ENCODE measurements around the gene RPE65. TPM values are rescaled to one million over a fixed set of nuclear protein-coding genes. Genes with fewer than 3 reads are reported as not detected.
"Not testable (repeated sequence)": the region's sequence is repeated elsewhere in the genome, so short reads cannot be mapped to it uniquely, and the experiment has no call there.

The RPE65 gene
- total and polyA plus RNA-seq, 7 donors, result not detected

GRCh38 chr1:68495532-68495931 lies 45.8 kb upstream of the RPE65 start:
- Histone ChIP-seq H3K4me3 (no peak overlapping the region), H3K27ac (no peak overlapping the region), H3K4me1 (peaks cover 5% of the 10 kb centered on the region), H3K36me3 (ENCODE audit: insufficient read depth in 1 of 2, low read depth in 1 of 2) (no peaks in the 10 kb centered on the region), H3K27me3 (ENCODE audit: insufficient read depth in 3 of 3, low read length in 2 of 3) (no peaks in the 10 kb centered on the region), H3K9me3 (no peaks in the 10 kb centered on the region)
- ATAC-seq (no peak), DNase-seq (no peak)
- 79 to 83% (median 82%) methylated on average over 3 of the region's 3 CpGs for WGBS, 3 donors
- no peak for TF ChIP-seq CTCF (IDR thresholded peaks at IDR 0.05)
- intact Hi-C loops (cut with DNase I), result no loop called here

- WGBS, 3 donors, result 72 to 84% (median 75%) methylated on average over 2 of the region's 2 CpGs
- Histone ChIP-seq H3K4me1 (peaks cover 5% of the 10 kb centered on the region), H3K36me3 (ENCODE audit: insufficient read depth in 1 of 2, low read depth in 1 of 2) (no peaks in the 10 kb centered on the region), H3K27ac (no peak overlapping the region), H3K9me3 (no peaks in the 10 kb centered on the region), H3K27me3 (ENCODE audit: insufficient read depth in 3 of 3, low read length in 2 of 3) (no peaks in the 10 kb centered on the region), H3K4me3 (no peak overlapping the region)
- intact Hi-C loops (cut with DNase I), result no loop called here
- TF ChIP-seq CTCF (IDR thresholded peaks at IDR 0.05), result no peak
- DNase-seq, result no peak
- ATAC-seq, result no peak
These were observed 43.4 kb upstream of the RPE65 start for GRCh38 chr1:68493193-68493592.

- WGBS, 3 donors, result 96 to 97% (median 97%) methylated on average over 6 of the region's 6 CpGs
These were observed 42.5 kb upstream of the RPE65 start for GRCh38 chr1:68492255-68492654.

GRCh38 chr1:68490046-68490651 lies 40.4 kb upstream of the RPE65 start:
- intact Hi-C loops (cut with DNase I), result no loop called here

More at GRCh38 chr1:68492255-68492654, 42.5 kb upstream of the RPE65 start:
- H3K27ac ChIP-seq; H3K27me3 ChIP-seq (ENCODE audit: insufficient read depth in 3 of 3, low read length in 2 of 3); H3K36me3 ChIP-seq (ENCODE audit: insufficient read depth in 1 of 2, low read depth in 1 of 2); intact Hi-C loops (cut with DNase I); H3K9me3 ChIP-seq; ATAC-seq; DNase-seq; H3K4me1 ChIP-seq; H3K4me3 ChIP-seq: not testable (repeated sequence)

GRCh38 chr1:68485431-68486022 lies 35.8 kb upstream of the RPE65 start:
- ATAC-seq (no peak), DNase-seq (no peak)
- H3K36me3 ChIP-seq (ENCODE audit: insufficient read depth in 1 of 2, low read depth in 1 of 2), result no peaks in the 10 kb centered on the region
- no peak overlapping the region for H3K4me3 ChIP-seq
- H3K27ac ChIP-seq, result no peak overlapping the region
- 43 to 61% (median 51%) methylated on average over 3 of the region's 3 CpGs for WGBS, 3 donors
- H3K9me3 ChIP-seq, result no peaks in the 10 kb centered on the region
- no peaks in the 10 kb centered on the region for H3K27me3 ChIP-seq (ENCODE audit: insufficient read depth in 3 of 3, low read length in 2 of 3)
- TF ChIP-seq CTCF (IDR thresholded peaks at IDR 0.05), result no peak
- intact Hi-C loops (cut with DNase I), result no loop called here
- H3K4me1 ChIP-seq, result no peaks in the 10 kb centered on the region

More at GRCh38 chr1:68490046-68490651, 40.4 kb upstream of the RPE65 start:
- H3K4me3 ChIP-seq, result no peak overlapping the region
- H3K4me1 ChIP-seq, result no peaks in the 10 kb centered on the region
- DNase-seq (no peak), ATAC-seq (no peak)
- no peaks in the 10 kb centered on the region for H3K9me3 ChIP-seq
- TF ChIP-seq CTCF (IDR thresholded peaks at IDR 0.05), result no peak
- H3K36me3 ChIP-seq (ENCODE audit: insufficient read depth in 1 of 2, low read depth in 1 of 2), result no peaks in the 10 kb centered on the region
- WGBS, 3 donors, result 97 to 100% (median 98%) methylated on average over 2 of the region's 2 CpGs
- no peaks in the 10 kb centered on the region for H3K27me3 ChIP-seq (ENCODE audit: insufficient read depth in 3 of 3, low read length in 2 of 3)
- H3K27ac ChIP-seq, result no peak overlapping the region

Measured in psoas muscle (tissue), 8 donors.